H1 (cell line): ENCODE results near the gene GPN2. TPM values are rescaled to one million over a fixed set of nuclear protein-coding genes. Genes with fewer than 3 reads are reported as not detected.

Experiments
- CTCF ChIA-PET: fragments of 300-600 bp; sonication (Branson Sonifier 250); formaldehyde crosslinking; loops from one replicate; lab custom pipeline; 2021; ENCODE audit not compliant: partially characterized antibody; lab: Charles Lee
- POLR2A ChIA-PET: fragments of 300-600 bp; sonication (Branson Sonifier 250); formaldehyde crosslinking; loops from one replicate; lab custom pipeline; 2021; ENCODE audit warnings: inconsistent platforms; ENCODE audit not compliant: partially characterized antibody; lab: Charles Lee
- DNase-seq, 2 experiments: peaks; one replicate each; pipeline versions ENCODE4 v3.0.0 to v3.0.0-alpha.2; 2010 to 2022; ENCODE audit warnings: low spot score in 2 of 2, low read depth in 1 of 2, mixed read lengths in 1 of 2
- FAIRE-seq: peaks from 2 replicates; lab custom pipeline; 2011; peaks lifted over from hg19 to GRCh38; lab: Jason Lieb, UNC
- H2AFZ ChIP-seq: 2 replicates; pipeline ENCODE4 v1.8.1; 2012; ENCODE audit warnings: low read length, inconsistent platforms
- H2AK5ac ChIP-seq: 2 replicates; pipeline ENCODE4 v1.6.1; 2013; ENCODE audit warnings: low read depth, low read length
- H2BK120ac ChIP-seq: replicated peaks from 2 replicates; pipeline ENCODE3; 2013; ENCODE audit warnings: low read depth, low read length, inconsistent platforms
- H2BK12ac ChIP-seq: 2 replicates; pipeline ENCODE4 v1.6.1; 2013; ENCODE audit warnings: low read depth, low read length
- H2BK15ac ChIP-seq: 2 replicates; pipeline ENCODE4 v1.6.1; 2013; ENCODE audit warnings: low read length
- H2BK20ac ChIP-seq: 2 replicates; pipeline ENCODE4 v1.6.1; 2013; ENCODE audit warnings: low read length
- H2BK5ac ChIP-seq: 2 replicates; pipeline ENCODE4 v1.6.1; 2013; ENCODE audit warnings: low read depth, low read length
- H3K14ac ChIP-seq: 2 replicates; pipeline ENCODE4 v1.6.1; 2013; ENCODE audit warnings: inconsistent platforms; ENCODE audit not compliant: insufficient read length
- H3K18ac ChIP-seq: 2 replicates; pipeline ENCODE4 v1.6.1; 2013; ENCODE audit warnings: low read length; ENCODE audit errors: extremely low read depth
- H3K23ac ChIP-seq: 2 replicates; pipeline ENCODE4 v1.6.1; 2013; ENCODE audit warnings: inconsistent platforms; ENCODE audit not compliant: insufficient read length
- H3K23me2 ChIP-seq: 2 replicates; pipeline ENCODE4 v1.6.1; 2013; ENCODE audit warnings: low read depth, low read length
- H3K27ac ChIP-seq: 2 replicates; pipeline ENCODE4 v1.6.1; 2011; ENCODE audit warnings: low read depth, low read length, inconsistent platforms
- H3K27me3 ChIP-seq, 4 experiments: replicated peaks in 1 of 4; 1 replicate in 1 of 4; 2 replicates in 3 of 4; pipeline versions ENCODE4 v1.6.1 to v1.8.1; 2011 to 2013; ENCODE audit warnings: low read length in 3 of 4, mild to moderate bottlenecking in 3 of 4, inconsistent platforms in 2 of 4, mixed read lengths in 2 of 4, moderate library complexity in 1 of 4; ENCODE audit not compliant: control insufficient read depth in 3 of 4, insufficient read depth in 3 of 4; ENCODE audit errors: extremely low read depth in 1 of 4
- H3K36me3 ChIP-seq, 4 experiments: 2 replicates each; pipeline versions ENCODE4 v1.6.1 to v1.8.1; 2011 to 2013; ENCODE audit warnings: mild to moderate bottlenecking in 4 of 4, low read length in 3 of 4, moderate library complexity in 2 of 4, control low read depth in 1 of 4, inconsistent platforms in 1 of 4; ENCODE audit not compliant: insufficient read depth in 4 of 4, control insufficient read depth in 2 of 4
- H3K4ac ChIP-seq: replicated peaks from 2 replicates; pipeline ENCODE3; 2013; ENCODE audit warnings: low read length, low read depth, mixed read lengths, inconsistent platforms; ENCODE audit not compliant: insufficient read length
- H3K4me1 ChIP-seq, 4 experiments: replicated peaks in 1 of 4; 1 replicate in 1 of 4; 2 replicates in 3 of 4; pipeline versions ENCODE4 v1.6.1 to v1.8.1; 2011 to 2013; ENCODE audit warnings: low read length in 3 of 4, inconsistent platforms in 2 of 4, mixed read lengths in 1 of 4; ENCODE audit not compliant: insufficient read depth in 4 of 4, control insufficient read depth in 3 of 4
- H3K4me2 ChIP-seq, 2 experiments: 2 replicates each; pipeline versions ENCODE4 v1.6.1 to v1.8.1; 2011 to 2013; ENCODE audit warnings: low read depth in 2 of 2, low read length in 2 of 2, control low read depth in 1 of 2, inconsistent platforms in 1 of 2, mild to moderate bottlenecking in 1 of 2; ENCODE audit not compliant: insufficient read depth in 1 of 2
- H3K4me3 ChIP-seq, 4 experiments: fragments of 200-600, 300-600 bp in 1 of 4; sonication (generic), shearing (Covaris generic), sonication (Bioruptor Twin) in 1 of 4; 2 replicates each; pipeline versions ENCODE4 v1.5.1 to v1.8.1; 2011 to 2016; ENCODE audit warnings: low read length in 4 of 4, low read depth in 3 of 4, control low read depth in 2 of 4, inconsistent platforms in 2 of 4, mild to moderate bottlenecking in 2 of 4, mixed read lengths in 1 of 4, moderate library complexity in 1 of 4; ENCODE audit not compliant: insufficient read depth in 2 of 4; ENCODE audit errors: extremely low read depth in 1 of 4
- H3K56ac ChIP-seq: replicated peaks from 2 replicates; pipeline ENCODE3; 2013; ENCODE audit warnings: low read depth, mild to moderate bottlenecking, mixed read lengths, low read length, inconsistent platforms; ENCODE audit not compliant: insufficient read length
- H3K79me1 ChIP-seq: 2 replicates; pipeline ENCODE4 v1.6.1; 2013; ENCODE audit warnings: low read depth, low read length, control low read depth
- H3K79me2 ChIP-seq, 2 experiments: 2 replicates each; pipeline versions ENCODE4 v1.6.1 to v1.8.1; 2012 to 2013; ENCODE audit warnings: low read length in 2 of 2, mild to moderate bottlenecking in 2 of 2, inconsistent platforms in 1 of 2; ENCODE audit not compliant: insufficient read depth in 2 of 2, control insufficient read depth in 1 of 2
- H3K9ac ChIP-seq, 4 experiments: replicated peaks in 1 of 4; 1 replicate in 1 of 4; 2 replicates in 3 of 4; pipeline versions ENCODE4 v1.6.1 to v1.8.1; 2011 to 2013; ENCODE audit warnings: low read depth in 3 of 4, low read length in 3 of 4, control low read depth in 2 of 4, mild to moderate bottlenecking in 2 of 4, moderate library complexity in 2 of 4, inconsistent platforms in 1 of 4; ENCODE audit errors: extremely low read depth in 1 of 4
- H3K9me3 ChIP-seq, 2 experiments: 2 replicates each; pipeline versions ENCODE4 v1.6.1 to v1.8.1; 2012 to 2013; ENCODE audit warnings: mild to moderate bottlenecking in 2 of 2, moderate library complexity in 2 of 2, control low read depth in 1 of 2, inconsistent platforms in 1 of 2, low read depth in 1 of 2, low read length in 1 of 2, mixed read lengths in 1 of 2; ENCODE audit not compliant: insufficient read depth in 2 of 2
- H4K20me1 ChIP-seq, 2 experiments: replicated peaks in 1 of 2; 2 replicates each; pipeline versions ENCODE3 to v1.8.1; 2011 to 2013; ENCODE audit warnings: inconsistent platforms in 2 of 2, low read length in 2 of 2, mild to moderate bottlenecking in 1 of 2; ENCODE audit not compliant: insufficient read depth in 2 of 2, control insufficient read depth in 1 of 2
- H4K5ac ChIP-seq: 2 replicates; pipeline ENCODE4 v1.6.1; 2013; ENCODE audit warnings: low read length, low read depth, mixed read lengths, inconsistent platforms; ENCODE audit not compliant: insufficient read length
- H4K8ac ChIP-seq: 2 replicates; pipeline ENCODE4 v1.8.0; 2013; ENCODE audit warnings: mild to moderate bottlenecking, moderate library complexity, low read length, inconsistent platforms; ENCODE audit not compliant: insufficient read depth; ENCODE audit errors: extremely low read depth
- H4K91ac ChIP-seq: replicated peaks from 2 replicates; pipeline ENCODE3; 2013; ENCODE audit warnings: low read length, mixed read lengths, inconsistent platforms; ENCODE audit not compliant: insufficient read length
- ATF2 ChIP-seq: IDR thresholded peaks from 2 replicates; pipeline ENCODE4 v1.6.1; 2012; ENCODE audit warnings: low read length, inconsistent platforms
- PHF8 ChIP-seq: fragments of 200-600 bp; sonication (generic); conservative IDR thresholded peaks from 2 replicates; pipeline ENCODE4 v1.7.1; 2012; ENCODE audit warnings: low read depth, mild to moderate bottlenecking, inconsistent platforms, low read length, moderate library complexity
- SAP30 ChIP-seq: fragments of 300-600 bp; sonication (generic); IDR thresholded peaks from 2 replicates; pipeline ENCODE4 v1.7.1; 2012; ENCODE audit warnings: low read length, moderate library complexity, mild to moderate bottlenecking, inconsistent platforms; ENCODE audit not compliant: insufficient read depth, insufficient replicate concordance
- SP2 ChIP-seq: IDR thresholded peaks from 2 replicates; pipeline ENCODE4 v1.6.1; 2012; ENCODE audit warnings: mild to moderate bottlenecking, low read length, inconsistent platforms
- TAF1 ChIP-seq: IDR thresholded peaks from 2 replicates; pipeline ENCODE4 v1.6.1; 2011; ENCODE audit warnings: mild to moderate bottlenecking, low read depth, low read length
- WGBS, 2 experiments: shearing (Covaris generic) in 1 of 2; methylation state at CpG; one replicate each; pipeline versions ENCODE4 v1.1.6 to v1.1.7; 2013 to 2015; ENCODE audit warnings: low lambda C conversion rate in 2 of 2, mixed read lengths in 2 of 2, inconsistent platforms in 1 of 2, low coverage in 1 of 2, missing lambda C conversion rate in 1 of 2; ENCODE audit not compliant: insufficient replicate concordance in 2 of 2, insufficient coverage in 1 of 2, insufficient read length in 1 of 2; ENCODE audit errors: extremely low coverage in 1 of 2, missing lambda C conversion rate in 1 of 2; 5-methylcytosine and 5-hydroxymethylcytosine counted together
- polyA plus RNA-seq, 7 experiments: library from polyadenylated mRNA; depleted of rRNA in 3 of 7; stranded (reverse) in 5 of 7; unstranded in 2 of 7; fragments of >200 nt in 5 of 7; fragments of 200-250 nt in 2 of 7; gene quantifications; 1 replicate in 5 of 7; 2 replicates in 1 of 7; 4 replicates in 1 of 7; pipeline versions ENCODE4 v1.2.1 to v1.2.3, GENCODE V29; 2011 to 2013; ENCODE audit warnings: missing spikeins in 2 of 7, mixed read lengths in 2 of 7
- total RNA-seq: library from RNA; stranded (reverse); fragmentation: NEBNext Ultra II Directional; extraction: Animal tissue kit (Norgen Biotek cat#: 25700); gene quantifications from 2 replicates; pipeline ENCODE4 v1.2.1, GENCODE V29; 2021

Gene GPN2
- total and polyA plus RNA-seq, 2 of the 8 experiments (the other 6 are each of a cell fraction or from before 2014, with no cell fraction given): 27.3 to 36.8 TPM

- CTCF ChIA-PET: interaction anchor here (0.6 to 4.9 kb wide), 3 partner anchors 9 to 1410 kb away, joined by 3 to 27 read pairs (median 3); partner anchors contain the start of gene GPN2
- no peak overlapping the region for H3K18ac ChIP-seq
- no peak overlapping the region for H3K4ac ChIP-seq
- H3K14ac ChIP-seq: no peak overlapping the region
- no peak overlapping the region for H3K23ac ChIP-seq
- no peak overlapping the region for H2BK15ac ChIP-seq
- H4K5ac ChIP-seq: no peak overlapping the region
- WGBS, 2 experiments: 93% methylated on average over 9 of the region's 9 CpGs; no CpG with 5 or more reads in 1 of the 2 experiments
- peaks cover 6 to 16% of the 10 kb centered on the region in 2 experiments for H3K79me2 ChIP-seq
- H3K4me3 ChIP-seq: no peak overlapping the region
- POLR2A ChIA-PET: interaction anchor here (0.6 to 4.1 kb wide), 4 partner anchors 8 to 359 kb away, joined by 3 to 66 read pairs (median 3); partner anchors contain the start of gene GPN2
- no peak overlapping the region for H3K56ac ChIP-seq
- FAIRE-seq (no peak), DNase-seq (no peak)
- no peaks in the 10 kb centered on the region for H3K9me3 ChIP-seq
- H3K4me1 ChIP-seq: peaks cover 0 to 8% (median 3%) of the 10 kb centered on the region in 4 experiments; a peak in 3 of 7 replicates
- peaks cover 2 to 6% of the 10 kb centered on the region in 2 experiments for H4K20me1 ChIP-seq
- no peak overlapping the region for H2AFZ ChIP-seq
- H3K4me2 ChIP-seq: no peak overlapping the region
- peaks cover 8% of the 10 kb centered on the region for H3K23me2 ChIP-seq
- no peak overlapping the region for H3K27ac ChIP-seq
- TF ChIP-seq SP2 (no peak), SAP30 (no peak), TAF1 (no peak), PHF8 (no peak), ATF2 (no peak)
- H3K27me3 ChIP-seq: no peaks in the 10 kb centered on the region
- H3K79me1 ChIP-seq: peaks cover 7% of the 10 kb centered on the region; the same call in 1 of the 2 replicates
- no peak overlapping the region for H4K8ac ChIP-seq
- no peak overlapping the region for H2BK12ac ChIP-seq
- H2BK20ac ChIP-seq: no peak overlapping the region
- peaks cover 8 to 29% (median 13%) of the 10 kb centered on the region in 4 experiments; a peak in 7 of 8 replicates for H3K36me3 ChIP-seq
- no peak overlapping the region for H2BK120ac ChIP-seq
- H2AK5ac ChIP-seq: no peak overlapping the region
- no peak overlapping the region for H4K91ac ChIP-seq
- H2BK5ac ChIP-seq: no peak overlapping the region
- H3K9ac ChIP-seq: no peak overlapping the region
Observed at GRCh38 chr1:26897351-26897750, 7.3 kb upstream of the GPN2 start.
